Esophagus muscularis mucosa (tissue), 4 donors: ENCODE results near the gene TRAPPC12. TPM values are rescaled to one million over a fixed set of nuclear protein-coding genes. Genes with fewer than 3 reads are reported as not detected.
A peak's percentile ranks its signal among the peaks of the same experiment; 100 is the strongest.

Experiments used
- DNase-seq: peaks from one replicate; pipeline ENCODE4 v3.0.0-alpha.2; 2017; ENCODE audit errors: extremely low spot score
- H3K27ac ChIP-seq, 4 donors: fragments of 200-600 bp; sonication (generic); replicated peaks in 1 of 4; 1 replicate in 3 of 4; 2 replicates in 1 of 4; pipeline ENCODE4 v1.5.1; 2016 to 2019; ENCODE audit warnings: mild to moderate bottlenecking in 1 of 4
- H3K27me3 ChIP-seq, 4 donors: fragments of 200-600 bp; sonication (generic); one replicate each; pipeline versions ENCODE4 v1.5.1 to v1.6.0; 2016 to 2019
- H3K36me3 ChIP-seq, 4 donors: fragments of 200-600 bp; sonication (generic); one replicate each; pipeline ENCODE4 v1.5.1; 2016 to 2019
- H3K4me1 ChIP-seq, 4 donors: fragments of 200-600 bp; sonication (generic); one replicate each; pipeline ENCODE4 v1.5.1; 2016 to 2019
- H3K4me3 ChIP-seq, 4 donors: fragments of 200-600 bp; sonication (generic); 1 replicate in 2 of 4; 2 replicates in 2 of 4; pipeline ENCODE4 v1.5.1; 2016 to 2019; ENCODE audit warnings: mild to moderate bottlenecking in 4 of 4, moderate library complexity in 1 of 4
- H3K9me3 ChIP-seq, 4 donors: fragments of 200-600 bp; sonication (generic); 1 replicate in 3 of 4; 2 replicates in 1 of 4; pipeline ENCODE4 v1.5.1; 2016 to 2019
- CTCF ChIP-seq, 3 experiments: fragments of 200-600 bp in 2 of 3; fragments of 450-650 bp in 1 of 3; sonication (generic) in 2 of 3; IDR thresholded peaks; one replicate each; pipeline ENCODE4 v1.5.1; 2017 to 2019; ENCODE audit warnings: antibody characterized with exemption in 3 of 3, mild to moderate bottlenecking in 2 of 3, moderate library complexity in 1 of 3
- EP300 ChIP-seq: sonication (generic); formaldehyde crosslinking; IDR thresholded peaks from one replicate; pipeline ENCODE4 v1.6.1; 2017; ENCODE audit warnings: antibody characterized with exemption
- POLR2A ChIP-seq: fragments of 450-650 bp; IDR thresholded peaks from one replicate; pipeline ENCODE4 v1.6.1; 2017; ENCODE audit warnings: antibody characterized with exemption, moderate library complexity, mild to moderate bottlenecking, low read depth
- POLR2AphosphoS5 ChIP-seq, 2 donors: sonication (generic); formaldehyde crosslinking; IDR thresholded peaks; one replicate each; pipeline ENCODE4 v1.6.1; 2017; ENCODE audit warnings: antibody characterized with exemption in 2 of 2
- WGBS: methylation state at CpG from one replicate; pipeline ENCODE4 v1.1.5; 2018; 5-methylcytosine and 5-hydroxymethylcytosine counted together
- intact Hi-C: fragments of 100-400 bp; cut with DNase I; formaldehyde crosslinking; loops from one replicate; pipeline ENCODE4 v1.15.1; 2023
- total RNA-seq, 4 donors: library from RNA; depleted of rRNA; stranded (reverse); fragments of >200 nt; gene quantifications; one replicate each; pipeline versions ENCODE4 v1.1.0 to v1.2.1, GENCODE V29; 2016

TRAPPC12 gene
- total RNA-seq, 4 donors from 2014 or later, result 65.6 to 89.3 (median 72.6) TPM

GRCh38 chr2:3523551-3524041 lies 144.1 kb downstream of the TRAPPC12 start:
- no peak for TF ChIP-seq EP300
- Histone ChIP-seq H3K27me3 (no peaks in the 10 kb centered on the region), H3K27ac (peak overlapping the region; percentile 69 to 84 (median 80)), H3K4me1 (peaks cover 38 to 58% (median 54%) of the 10 kb centered on the region in 4 donors), H3K9me3 (no peaks in the 10 kb centered on the region), H3K36me3 (peaks cover 0 to 3% (median 0%) of the 10 kb centered on the region in 4 donors), H3K4me3 (peak overlapping the region in 3 of 4 donors; percentile 0 to 34 (median 17))
- no peak for DNase-seq
- 34% methylated on average over 4 of the region's 4 CpGs for WGBS
- intact Hi-C loops, result no loop called here

DNA sequence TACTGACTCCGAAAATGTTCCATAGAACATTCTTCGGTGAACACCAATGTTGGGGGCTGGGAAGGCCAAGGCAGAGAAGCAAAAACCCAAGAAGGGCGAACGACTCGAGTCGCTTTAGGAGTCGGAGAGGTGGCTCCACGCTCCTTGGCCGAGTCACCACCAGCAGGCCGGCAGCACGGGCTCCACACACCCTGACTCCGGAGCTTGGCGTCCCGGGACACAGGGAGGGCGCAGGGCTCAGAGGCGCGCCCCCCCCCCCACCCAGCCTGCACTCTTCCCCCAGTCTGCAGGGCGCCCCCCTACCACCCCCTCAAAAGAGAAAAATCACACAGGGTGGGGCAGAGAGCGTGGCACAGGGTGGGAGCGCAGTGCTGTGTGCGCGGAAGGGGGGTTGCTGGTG lies 147.4 kb downstream of the TRAPPC12 start:
- H3K4me3 ChIP-seq, result no peak overlapping the region
- TF ChIP-seq CTCF (IDR thresholded peaks at IDR 0.05) (no peak), EP300 (no peak), POLR2AphosphoS5 (IDR thresholded peaks at IDR 0.05) (no peak), POLR2A (no peak)

DNA sequence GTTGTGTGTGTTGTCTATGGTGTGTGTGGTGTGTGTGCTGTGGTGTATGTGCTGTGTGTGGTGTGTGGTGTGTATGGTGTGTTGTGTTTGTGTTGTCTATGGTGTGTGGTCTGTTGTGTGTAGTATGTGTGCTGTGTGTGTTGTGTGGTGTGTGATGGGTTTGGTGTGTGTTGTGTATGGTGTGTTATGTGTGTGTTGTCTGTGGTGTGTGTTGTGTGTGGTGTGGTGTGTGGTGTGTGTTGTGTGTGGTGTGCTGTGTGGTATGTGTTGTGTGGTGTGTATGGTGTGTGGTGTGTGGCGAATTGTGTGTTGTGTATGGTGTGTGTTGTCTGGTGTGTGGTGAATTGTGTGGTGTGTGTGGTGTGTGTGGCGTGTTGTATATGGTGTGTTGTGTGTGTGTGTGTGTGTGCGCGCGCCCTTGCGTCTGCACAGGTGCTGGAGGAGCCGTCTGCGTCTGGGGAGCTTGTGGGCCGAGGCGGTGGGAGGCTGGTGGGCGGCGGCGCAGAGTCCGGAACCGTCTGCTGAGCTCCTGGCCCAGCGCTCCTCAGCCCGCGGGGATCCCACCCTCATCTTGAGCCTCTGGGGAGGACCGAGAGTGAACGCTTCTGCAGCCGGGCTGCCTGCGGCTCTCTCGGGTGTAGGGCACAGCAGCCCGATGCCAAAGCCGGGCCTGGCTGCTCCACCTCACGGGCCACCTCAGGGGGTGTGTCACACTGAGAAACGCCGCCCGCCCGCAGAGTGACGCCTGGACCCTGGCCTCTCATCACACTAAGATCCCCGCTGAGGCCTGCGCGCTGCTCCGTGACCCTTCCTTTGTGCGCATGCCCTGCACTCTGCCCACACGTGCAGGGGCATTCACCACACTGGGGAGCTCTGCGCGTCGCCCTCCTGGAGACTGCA lies 148.6 kb downstream of the TRAPPC12 start:
- intact Hi-C loops, result no loop called here
- Histone ChIP-seq H3K4me3 (no peak overlapping the region), H3K27ac (no peak overlapping the region), H3K27me3 (no peaks in the 10 kb centered on the region), H3K9me3 (no peaks in the 10 kb centered on the region), H3K4me1 (peaks cover 30 to 35% (median 33%) of the 10 kb centered on the region in 4 donors), H3K36me3 (peaks cover 0 to 28% (median 7%) of the 10 kb centered on the region in 4 donors)
- TF ChIP-seq EP300 (no peak), POLR2A (no peak), POLR2AphosphoS5 (IDR thresholded peaks at IDR 0.05) (no peak), CTCF (IDR thresholded peaks at IDR 0.05) (no peak)
- WGBS, result 88% methylated on average over 38 of the region's 40 CpGs
- DNase-seq, result no peak

More for the DNA sequence above, 147.4 kb downstream of the TRAPPC12 start:
- intact Hi-C loops, result no loop called here
- DNase-seq, result no peak
- Histone ChIP-seq H3K4me1 (peaks cover 24 to 38% (median 37%) of the 10 kb centered on the region in 4 donors), H3K27ac (no peak overlapping the region), H3K36me3 (peaks cover 0 to 17% (median 4%) of the 10 kb centered on the region in 4 donors), H3K9me3 (no peaks in the 10 kb centered on the region), H3K27me3 (no peaks in the 10 kb centered on the region)
- 92% methylated on average over 21 of the region's 22 CpGs for WGBS

Other genes with a start within 250 kb of the TRAPPC12 start
- 10 to 100 TPM; 13.8 to 19.0 (median 15.3) TPM for gene EIPR1, start 1.9 kb upstream of the TRAPPC12 start, total RNA-seq
- 100 to 1,000 TPM in 1 of 4 donors, 10 to 100 TPM in 3; 90.0 to 130 (median 96.9) TPM for gene ADI1, start 139.8 kb downstream of the TRAPPC12 start, total RNA-seq
- 10 to 100 TPM; 30.2 to 36.5 (median 34.5) TPM for gene RNASEH1, start 178.6 kb downstream of the TRAPPC12 start, total RNA-seq
- gene RPS7, start 195.6 kb downstream of the TRAPPC12 start, total RNA-seq, result 1,000 to 10,000 TPM in 3 of 4 donors, 100 to 1,000 TPM in 1; 950 to 4,390 (median 2,121) TPM
- gene COLEC11, start 215.4 kb downstream of the TRAPPC12 start, total RNA-seq, result 10 to 100 TPM in 1 of 4 donors, 1 to 10 TPM in 3; 2.1 to 19.1 (median 6.6) TPM